ENCODE measurements around the gene PCDHGA3. TPM values are rescaled to one million over a fixed set of nuclear protein-coding genes. Genes with fewer than 3 reads are reported as not detected.
"Not testable (repeated sequence)": the region's sequence is repeated elsewhere in the genome, so short reads cannot be mapped to it uniquely, and the experiment has no call there.

Gene PCDHGA3
- total RNA-seq, 4 donors from 2014 or later, result 0.40 to 1.7 (median 0.76) TPM; not detected in 1

GRCh38 chr5:141371572-141372475, 28.2 kb downstream of the PCDHGA3 start:
- Histone ChIP-seq H3K27ac (no peak overlapping the region), H3K27me3 (no peaks in the 10 kb centered on the region), H3K9me3 (peaks cover 0 to 75% (median 14%) of the 10 kb centered on the region in 4 donors), H3K36me3 (no peaks in the 10 kb centered on the region), H3K4me3 (no peak overlapping the region), H3K4me1 (no peaks in the 10 kb centered on the region)
- TF ChIP-seq, protein P1, sequence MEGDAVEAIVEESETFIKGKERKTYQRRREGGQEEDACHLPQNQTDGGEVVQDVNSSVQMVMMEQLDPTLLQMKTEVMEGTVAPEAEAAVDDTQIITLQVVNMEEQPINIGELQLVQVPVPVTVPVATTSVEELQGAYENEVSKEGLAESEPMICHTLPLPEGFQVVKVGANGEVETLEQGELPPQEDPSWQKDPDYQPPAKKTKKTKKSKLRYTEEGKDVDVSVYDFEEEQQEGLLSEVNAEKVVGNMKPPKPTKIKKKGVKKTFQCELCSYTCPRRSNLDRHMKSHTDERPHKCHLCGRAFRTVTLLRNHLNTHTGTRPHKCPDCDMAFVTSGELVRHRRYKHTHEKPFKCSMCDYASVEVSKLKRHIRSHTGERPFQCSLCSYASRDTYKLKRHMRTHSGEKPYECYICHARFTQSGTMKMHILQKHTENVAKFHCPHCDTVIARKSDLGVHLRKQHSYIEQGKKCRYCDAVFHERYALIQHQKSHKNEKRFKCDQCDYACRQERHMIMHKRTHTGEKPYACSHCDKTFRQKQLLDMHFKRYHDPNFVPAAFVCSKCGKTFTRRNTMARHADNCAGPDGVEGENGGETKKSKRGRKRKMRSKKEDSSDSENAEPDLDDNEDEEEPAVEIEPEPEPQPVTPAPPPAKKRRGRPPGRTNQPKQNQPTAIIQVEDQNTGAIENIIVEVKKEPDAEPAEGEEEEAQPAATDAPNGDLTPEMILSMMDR (IDR thresholded peaks at IDR 0.05), result no peak
- TF ChIP-seq POLR2A (IDR thresholded peaks at IDR 0.05), result no peak
- no peak for DNase-seq

GRCh38 chr5:141373673-141374317, 30.2 kb downstream of the PCDHGA3 start, which contains the start of gene PCDHGA6:
Gene PCDHGA6, plus strand, starts transcription at chr5:141373891. Its CDS starts 193 bp downstream, at chr5:141374084.
- no peak for DNase-seq
- Histone ChIP-seq H3K27me3 (no peaks in the 10 kb centered on the region), H3K36me3 (no peaks in the 10 kb centered on the region), H3K27ac (no peak within 1 kb of the TSS), H3K4me3 (no peak within 1 kb of the TSS), H3K4me1 (no peaks in the 10 kb centered on the region), H3K9me3 (peaks cover 0 to 70% (median 16%) of the 10 kb centered on the region in 4 donors)
- TF ChIP-seq, protein P1 (IDR thresholded peaks at IDR 0.05), result peak in 2 of 6 experiments; percentile 5 to 20
- TF ChIP-seq POLR2A (IDR thresholded peaks at IDR 0.05), result no peak

DNA sequence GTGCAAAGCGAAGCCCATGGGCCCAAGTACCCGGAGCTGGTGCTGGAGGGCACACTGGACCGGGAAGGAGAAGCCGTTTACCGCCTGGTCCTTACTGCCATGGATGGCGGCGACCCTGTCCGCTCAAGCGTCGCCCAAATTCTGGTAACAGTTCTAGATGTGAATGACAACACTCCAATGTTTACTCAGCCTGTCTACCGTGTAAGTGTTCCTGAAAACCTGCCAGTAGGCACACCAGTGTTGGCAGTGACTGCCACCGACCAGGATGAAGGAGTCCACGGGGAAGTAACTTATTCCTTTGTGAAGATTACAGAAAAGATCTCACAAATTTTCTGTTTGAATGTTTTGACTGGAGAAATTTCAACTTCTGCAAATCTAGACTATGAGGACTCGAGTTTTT, 31.0 kb downstream of the PCDHGA3 start:
- Histone ChIP-seq H3K27ac (no peak overlapping the region), H3K4me3 (no peak overlapping the region), H3K9me3 (peaks cover 0 to 68% (median 16%) of the 10 kb centered on the region in 4 donors), H3K27me3 (no peaks in the 10 kb centered on the region), H3K4me1 (no peaks in the 10 kb centered on the region), H3K36me3 (no peaks in the 10 kb centered on the region)
- no peak for DNase-seq
- TF ChIP-seq, protein P1 (IDR thresholded peaks at IDR 0.05), result no peak
- no peak for TF ChIP-seq POLR2A (IDR thresholded peaks at IDR 0.05)

- H3K9me3 ChIP-seq, result peaks cover 0 to 65% (median 16%) of the 10 kb centered on the region in 4 donors
- not testable (repeated sequence) for H3K27me3 ChIP-seq, H3K4me3 ChIP-seq, DNase-seq, H3K27ac ChIP-seq, H3K36me3 ChIP-seq, H3K4me1 ChIP-seq
These were observed 32.0 kb downstream of the PCDHGA3 start for GRCh38 chr5:141375444-141376155.

DNA sequence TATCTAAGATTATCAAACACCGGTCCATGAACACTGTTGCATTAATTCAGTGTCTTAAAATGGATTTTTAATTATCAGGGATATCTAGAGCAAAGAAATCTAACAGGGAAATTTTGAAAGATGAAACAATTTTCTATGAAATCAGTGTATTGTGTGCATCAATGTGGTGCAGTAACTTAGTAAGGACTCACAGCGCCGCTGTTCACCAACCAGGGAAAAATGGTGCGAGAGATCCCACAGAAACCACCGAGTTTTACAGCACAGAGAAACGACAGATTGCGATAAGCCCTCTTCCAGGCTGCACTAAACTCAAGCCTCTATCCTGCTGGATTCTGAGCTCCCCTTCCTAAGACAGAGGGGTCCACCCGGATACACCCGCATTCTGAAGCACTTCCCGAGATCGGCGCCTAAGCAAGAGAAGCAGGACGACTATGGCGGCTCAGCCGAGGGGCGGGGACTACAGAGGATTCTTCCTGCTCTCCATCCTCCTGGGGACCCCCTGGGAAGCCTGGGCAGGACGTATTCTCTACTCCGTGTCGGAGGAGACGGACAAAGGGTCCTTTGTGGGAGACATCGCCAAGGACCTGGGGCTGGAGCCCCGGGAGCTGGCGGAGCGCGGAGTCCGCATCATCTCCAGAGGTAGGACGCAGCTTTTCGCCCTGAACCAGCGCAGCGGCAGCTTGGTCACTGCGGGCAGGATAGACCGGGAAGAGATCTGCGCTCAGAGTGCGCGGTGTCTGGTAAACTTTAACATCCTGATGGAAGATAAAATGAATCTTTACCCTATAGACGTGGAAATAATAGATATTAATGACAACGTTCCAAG, 39.1 kb downstream of the PCDHGA3 start, which contains the start of gene PCDHGA7:
Gene PCDHGA7, plus strand, starts transcription at position 274 of the 826 bp plus-strand sequence. Its CDS starts 158 bp downstream, at position 432.
- no peaks in the 10 kb centered on the region for H3K27me3 ChIP-seq
- no peak within 1 kb of the TSS for H3K27ac ChIP-seq
- no peak for DNase-seq
- peak within 1 kb of the TSS in 2 of 4 donors; percentile 24 to 25 for H3K4me3 ChIP-seq
- H3K36me3 ChIP-seq, result no peaks in the 10 kb centered on the region
- H3K9me3 ChIP-seq, result peaks cover 0 to 54% (median 4%) of the 10 kb centered on the region in 4 donors
- H3K4me1 ChIP-seq, result no peaks in the 10 kb centered on the region
- no peak for TF ChIP-seq POLR2A (IDR thresholded peaks at IDR 0.05)
- TF ChIP-seq, protein P1 (IDR thresholded peaks at IDR 0.05), result no peak

Measured in Peyer's patch (tissue), 4 donors.